GM21447 (cell line): ENCODE results near the gene CLDN20.
A peak's percentile ranks its signal among the peaks of the same experiment; 100 is the strongest.
"Not testable (repeated sequence)": the region's sequence is repeated elsewhere in the genome, so short reads cannot be mapped to it uniquely, and the experiment has no call there.

ENCODE experiments used
- ATAC-seq: cut with Tn5 transposase; IDR thresholded peaks from one replicate; pipeline ENCODE4 v1.9.1; 2021; ENCODE audit not compliant: unreplicated experiment

The CLDN20 gene

DNA sequence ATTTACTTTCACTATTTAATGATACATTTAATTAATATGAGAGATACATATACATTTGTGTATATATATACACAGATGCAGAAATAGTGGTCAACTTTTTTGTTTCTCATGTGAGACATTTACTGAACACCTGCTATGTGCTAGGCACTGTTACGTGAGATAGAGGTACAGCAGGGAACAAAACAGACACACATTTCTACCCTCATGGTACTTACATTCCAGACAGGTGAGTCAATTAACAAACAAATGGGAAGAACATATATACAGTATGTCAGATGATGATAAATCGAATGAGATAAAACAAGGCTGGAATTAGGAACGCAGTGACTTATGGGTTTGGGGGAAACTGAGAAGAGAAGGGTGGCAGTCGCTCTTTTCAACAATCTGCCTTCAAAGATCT lies 45.3 kb downstream of the CLDN20 start:
- ATAC-seq: no peak

DNA sequence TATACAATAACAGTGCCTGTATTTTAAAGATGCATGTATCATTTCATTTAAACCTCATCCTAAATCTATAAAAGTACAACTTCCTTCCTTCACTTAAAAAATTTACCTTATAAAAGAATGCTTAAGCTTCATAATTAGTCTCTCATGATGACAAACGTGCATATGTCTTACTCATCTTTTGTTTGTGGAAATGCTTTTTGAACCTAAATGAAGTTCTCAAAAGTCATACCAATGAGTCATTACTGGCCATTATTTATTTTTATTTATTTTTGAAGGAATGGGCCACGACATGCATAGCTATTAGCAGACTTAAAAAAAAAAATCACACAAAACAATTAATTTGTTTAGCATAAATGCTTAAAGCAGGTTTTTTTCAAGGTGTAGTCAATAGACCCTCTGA lies 46.8 kb downstream of the CLDN20 start:
- ATAC-seq: no peak

DNA sequence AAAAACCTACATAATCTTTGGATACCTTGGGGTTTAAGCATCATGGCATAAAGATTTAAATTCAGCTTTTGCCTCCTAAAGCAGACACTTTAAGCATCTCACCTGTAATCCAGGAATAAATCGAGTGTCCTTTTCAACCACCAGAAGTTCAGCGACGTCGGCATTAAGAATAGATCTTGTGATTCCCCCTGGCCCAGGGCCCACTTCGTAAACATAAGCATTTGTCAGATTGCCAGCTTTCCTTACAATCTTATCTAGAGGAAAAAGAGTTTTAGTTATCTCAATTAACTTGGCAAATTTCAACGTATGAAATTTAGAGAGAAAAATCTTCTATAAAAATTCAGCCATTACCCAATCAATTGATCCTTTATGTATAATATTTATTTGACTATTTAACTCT lies 47.3 kb downstream of the CLDN20 start:
- ATAC-seq: no peak

DNA sequence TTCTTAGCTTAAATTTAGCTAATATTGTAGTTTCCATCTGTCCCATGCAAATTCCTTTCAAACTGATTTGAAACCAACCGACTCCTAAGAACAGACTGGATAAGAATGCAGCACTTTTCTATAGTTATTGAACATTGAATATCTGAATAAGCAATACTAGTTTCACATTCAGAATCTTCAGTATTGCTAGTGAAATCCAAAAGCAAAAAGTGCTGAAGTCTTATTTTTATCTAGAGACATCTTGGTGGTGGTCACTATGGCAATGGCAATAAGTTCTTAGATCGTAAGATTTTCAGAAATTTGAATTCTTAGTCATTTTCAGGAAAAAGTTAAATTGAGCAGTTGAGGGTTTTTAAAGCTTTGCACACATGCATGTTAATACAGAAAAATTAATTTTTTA lies 47.8 kb downstream of the CLDN20 start:
- ATAC-seq: no peak

DNA sequence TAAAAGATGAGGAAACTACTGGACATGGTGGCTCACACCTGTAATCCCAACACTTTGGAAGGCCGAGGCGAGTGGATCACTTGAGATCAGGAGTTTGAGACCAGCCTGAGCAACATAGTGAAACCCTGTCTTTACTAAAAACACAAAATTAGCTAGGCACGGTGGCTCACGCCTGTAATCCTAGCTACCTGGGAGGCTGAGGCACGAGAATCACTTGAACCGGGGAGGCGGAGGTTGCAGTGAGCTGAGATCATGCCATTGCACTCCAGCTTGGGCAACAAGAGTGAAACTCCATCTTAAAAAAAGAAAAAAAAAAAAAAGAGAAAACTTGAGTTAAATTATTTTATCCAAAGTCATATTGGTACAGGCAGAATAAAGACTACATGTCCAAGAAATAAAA lies 49.1 kb downstream of the CLDN20 start:
- not testable (repeated sequence) for ATAC-seq

DNA sequence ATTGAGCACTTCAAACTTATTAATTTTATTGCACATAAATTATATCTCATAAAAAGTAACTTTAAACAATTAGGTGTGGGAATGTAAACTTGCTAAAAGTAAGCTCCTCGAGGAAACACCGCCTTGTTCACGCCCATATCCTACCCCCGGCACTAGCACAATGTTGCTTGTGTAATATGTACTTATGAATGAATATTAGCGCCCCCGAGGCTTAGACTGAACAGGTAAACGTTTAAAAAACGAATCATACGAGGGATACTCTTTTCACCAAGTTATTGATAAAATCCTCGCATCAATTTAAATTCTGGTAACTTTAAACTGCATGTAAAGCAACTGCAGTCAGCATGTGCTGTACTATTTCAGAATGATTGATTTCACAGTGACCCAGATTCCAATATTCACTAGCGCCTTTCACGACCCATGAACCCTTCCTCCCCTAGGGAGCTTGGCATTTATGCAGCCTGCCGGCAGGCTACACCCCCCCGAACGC lies 49.8 kb downstream of the CLDN20 start:
- peak; percentile 17 for ATAC-seq

DNA sequence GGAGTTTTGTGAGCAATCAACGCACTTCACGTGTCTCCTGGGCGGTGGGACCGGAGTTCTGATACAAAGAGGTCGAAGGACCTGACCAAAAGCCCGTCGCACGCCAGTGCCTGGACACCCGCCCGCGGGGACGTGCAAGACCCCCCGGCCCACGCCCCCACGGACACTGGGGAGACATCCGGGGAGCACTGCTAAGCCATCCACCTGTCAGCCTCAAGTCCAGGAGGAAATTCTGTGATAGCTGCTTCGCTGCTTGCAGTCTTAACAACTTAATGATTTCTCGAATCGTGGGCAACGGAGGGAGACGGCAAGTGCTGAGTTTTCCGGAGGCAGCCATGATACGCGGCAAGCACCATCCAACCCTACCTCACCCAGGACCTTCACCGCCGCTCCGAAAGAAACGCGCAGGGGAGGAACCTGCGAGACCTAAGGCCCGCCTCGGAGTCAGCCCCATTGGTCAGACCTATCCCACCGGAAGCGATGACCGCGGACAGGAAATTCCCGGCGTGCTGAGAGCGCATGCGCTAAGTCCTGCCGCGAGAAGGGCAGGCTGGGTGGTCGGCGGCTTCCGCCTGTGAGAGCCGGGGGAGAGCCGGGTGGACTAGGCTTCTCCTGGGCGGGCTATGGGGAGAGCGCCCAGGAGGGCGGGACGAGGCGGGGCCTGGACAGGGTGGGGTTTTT lies 50.4 kb downstream of the CLDN20 start, which contains the start of gene TFB1M:
TSS of gene TFB1M (minus strand) at position 393 of the 681 bp plus-strand sequence. CDS start at position 337, 56 bp downstream.
- peak; percentile 93 for ATAC-seq

DNA sequence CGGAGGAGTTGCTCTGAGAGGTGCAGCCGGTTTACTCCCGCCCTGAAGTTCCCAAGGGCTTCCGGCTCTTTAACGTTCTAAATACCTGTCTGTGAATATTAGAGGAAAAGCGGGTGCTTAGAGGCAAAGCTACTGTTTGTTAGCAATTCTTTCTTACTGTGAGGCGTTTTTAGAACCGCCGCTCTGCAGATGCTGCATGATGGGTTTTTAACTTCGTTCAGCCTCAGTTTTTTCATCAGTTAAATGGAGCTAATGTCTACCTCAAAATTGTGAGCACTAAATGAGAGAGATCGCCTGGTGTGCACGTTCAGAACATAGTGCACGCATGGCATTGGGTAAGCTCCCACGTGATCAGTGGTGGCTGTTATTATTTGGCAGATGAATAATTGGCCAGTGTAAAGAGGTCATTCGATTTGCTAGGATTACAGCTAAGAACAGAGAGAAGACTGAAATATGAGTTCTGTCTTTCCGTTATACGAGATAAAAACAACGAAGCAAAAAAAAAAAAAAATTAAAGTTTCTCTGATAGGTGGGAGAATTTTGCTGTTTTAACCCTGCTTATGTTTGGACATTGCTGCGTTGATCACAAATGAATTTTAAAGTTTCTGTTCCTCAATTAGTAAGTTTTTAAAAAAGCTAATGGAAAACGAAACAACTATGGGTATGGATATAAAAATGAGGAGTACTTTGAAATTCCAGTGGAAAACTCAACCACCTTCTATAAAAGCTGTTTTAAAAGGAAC lies 51.1 kb downstream of the CLDN20 start:
- ATAC-seq: peak; percentile 61

DNA sequence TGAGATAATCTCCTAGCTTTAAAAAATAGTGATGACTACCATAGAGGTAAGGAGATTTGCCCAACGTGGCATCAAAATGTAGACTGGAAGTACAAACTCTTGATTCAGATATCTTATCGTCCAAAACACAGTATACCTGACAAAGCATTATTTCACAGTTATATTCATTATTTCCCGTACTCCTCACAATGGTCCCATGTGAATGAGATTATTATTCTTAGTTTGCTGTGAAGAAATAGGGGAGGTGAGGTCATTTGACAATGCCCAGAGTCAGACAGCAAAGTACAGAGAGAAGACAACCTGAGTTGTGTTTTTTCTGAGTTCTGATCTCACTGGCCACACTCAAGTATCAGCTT lies 51.7 kb downstream of the CLDN20 start:
- ATAC-seq: no peak

DNA sequence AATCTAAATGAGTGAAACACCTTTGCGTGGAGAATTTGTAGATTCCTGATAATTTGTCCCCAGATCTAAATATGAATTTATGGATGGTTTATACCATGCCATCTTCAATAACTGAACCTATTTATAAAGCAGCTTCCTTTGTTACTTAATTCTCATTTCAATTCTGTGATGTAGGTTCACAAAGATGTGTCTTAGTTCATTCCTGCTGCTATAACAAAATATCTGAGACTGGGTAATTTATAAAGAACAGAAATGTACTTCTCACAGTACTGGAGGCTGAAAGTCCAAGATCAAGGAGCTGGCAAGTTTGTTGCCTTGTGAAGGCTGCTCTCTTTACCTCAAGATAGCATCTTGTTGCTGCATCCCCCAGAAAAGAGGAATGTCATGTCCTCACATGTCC lies 52.6 kb downstream of the CLDN20 start:
- ATAC-seq: no peak

DNA sequence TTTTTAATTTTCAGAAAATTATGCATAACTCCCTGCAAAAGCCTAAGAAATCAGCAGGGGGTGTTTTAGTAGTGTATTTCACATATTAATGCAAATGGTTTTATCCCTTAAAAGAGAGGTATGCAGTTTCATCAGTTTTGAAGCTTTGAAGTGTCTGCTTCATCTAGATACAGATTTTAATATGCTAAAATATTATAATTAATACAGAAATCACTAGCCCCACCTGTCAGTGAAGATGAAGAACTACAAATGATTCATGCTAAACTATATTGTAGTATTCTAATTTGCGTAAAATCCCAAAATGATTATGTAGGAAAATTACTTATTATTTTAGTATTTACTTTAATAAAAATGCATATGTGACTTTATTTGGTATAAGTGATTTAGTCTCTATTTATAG lies 53.4 kb downstream of the CLDN20 start:
- ATAC-seq: no peak

DNA sequence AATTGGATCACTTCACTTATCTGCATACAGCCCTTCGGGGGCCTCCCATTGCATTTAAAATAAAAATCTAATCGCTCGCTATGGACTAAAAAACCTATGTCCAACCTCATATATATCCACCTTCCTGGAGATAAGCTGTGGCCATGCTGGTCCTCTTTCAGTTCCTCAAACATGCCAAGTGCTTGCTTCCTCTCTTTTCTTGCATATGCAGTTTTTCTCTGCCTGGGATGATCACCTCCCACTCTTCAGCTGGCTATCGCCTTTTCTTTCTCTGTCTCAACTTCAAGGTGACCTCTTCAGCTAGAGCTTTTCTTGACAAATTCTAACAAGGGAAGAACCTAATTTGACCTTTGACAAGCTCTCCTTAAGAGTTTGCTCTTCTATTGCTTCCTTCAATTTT lies 56.1 kb downstream of the CLDN20 start:
- peak; percentile 53 for ATAC-seq

DNA sequence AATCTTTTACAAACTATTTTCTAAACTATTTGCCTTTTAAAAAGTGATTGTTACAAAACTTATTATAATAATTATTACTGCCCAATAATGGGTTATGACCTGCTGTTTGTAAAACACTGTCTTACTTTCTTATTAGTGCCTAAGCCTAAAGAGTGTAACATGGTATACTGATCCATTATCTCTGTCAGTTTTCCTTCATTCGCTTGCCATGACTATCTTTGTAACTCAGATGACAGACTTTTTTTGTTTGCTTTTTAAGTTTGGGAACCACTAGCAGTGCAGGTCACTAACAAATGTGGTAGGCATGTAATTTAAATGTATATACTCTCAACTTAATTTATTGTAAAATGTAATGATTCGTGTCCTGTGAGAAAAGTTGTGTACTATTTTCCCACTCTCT lies 60.4 kb downstream of the CLDN20 start:
- no peak for ATAC-seq

DNA sequence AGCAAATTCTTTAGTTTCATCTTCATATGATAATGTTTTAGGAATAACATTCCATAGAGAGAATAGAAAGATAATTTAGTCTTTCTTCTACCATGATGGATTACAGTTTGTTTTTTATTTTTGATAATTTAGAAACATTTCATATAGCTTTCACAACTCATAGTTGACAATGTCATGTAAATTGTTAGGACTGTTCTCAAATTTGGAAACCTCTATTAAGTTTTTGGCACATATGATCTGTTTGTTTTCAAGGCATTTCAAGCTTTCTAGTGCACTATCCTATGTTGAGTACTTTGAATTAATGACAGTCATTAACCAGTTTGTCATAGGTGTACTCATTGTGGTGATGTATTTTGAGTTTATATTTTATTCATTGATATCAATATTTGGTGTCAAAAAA lies 61.2 kb downstream of the CLDN20 start:
- no peak for ATAC-seq

DNA sequence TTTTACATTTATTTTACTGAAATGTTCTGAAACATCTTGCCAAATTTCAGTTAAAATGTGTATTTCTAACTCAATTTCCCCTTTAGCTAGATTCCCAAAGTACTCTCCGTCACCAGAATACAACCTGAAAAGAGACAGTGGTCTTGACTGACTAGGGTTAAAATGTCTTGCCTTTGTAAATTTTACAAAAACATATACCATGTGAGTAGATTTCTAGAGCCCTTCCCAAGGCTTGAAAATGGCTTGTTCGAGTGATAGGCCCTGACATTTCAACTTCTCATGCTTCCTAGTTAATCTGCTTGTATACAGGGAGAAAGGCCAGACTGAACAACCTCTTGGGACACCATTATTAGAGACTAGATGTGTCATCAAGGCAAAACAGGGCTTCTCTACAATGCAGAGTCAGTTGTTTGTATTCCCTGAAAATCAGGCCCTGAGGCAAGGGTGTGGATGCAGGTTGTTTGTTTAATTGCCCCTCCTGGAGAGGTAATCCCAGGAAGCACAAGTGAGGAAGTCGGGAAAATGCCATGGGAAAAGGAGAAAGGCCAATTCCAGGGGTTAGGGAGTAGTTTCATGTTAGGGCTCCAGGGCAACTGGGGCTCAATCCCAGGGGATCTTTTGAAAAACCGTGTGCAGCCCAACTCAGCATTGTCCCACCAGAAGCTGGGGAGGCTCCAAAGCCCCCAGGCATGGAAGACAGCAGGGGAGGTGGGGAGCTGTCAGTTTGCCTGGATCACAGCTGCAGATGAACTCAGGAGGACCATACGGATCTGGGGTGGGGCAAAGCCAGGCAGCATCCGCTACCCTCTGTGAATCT lies 62.1 kb downstream of the CLDN20 start:
- ATAC-seq: no peak
